GM21737 (cell line): ENCODE measurements around the gene OR8B3.
"Not testable (repeated sequence)": the region's sequence is repeated elsewhere in the genome, so short reads cannot be mapped to it uniquely, and the experiment has no call there.

Source experiments
- ATAC-seq: cut with Tn5 transposase; IDR thresholded peaks from one replicate; pipeline ENCODE4 v1.9.1; 2021; ENCODE audit warnings: mild to moderate bottlenecking, moderate library complexity; ENCODE audit not compliant: unreplicated experiment

Gene OR8B3, protein sequence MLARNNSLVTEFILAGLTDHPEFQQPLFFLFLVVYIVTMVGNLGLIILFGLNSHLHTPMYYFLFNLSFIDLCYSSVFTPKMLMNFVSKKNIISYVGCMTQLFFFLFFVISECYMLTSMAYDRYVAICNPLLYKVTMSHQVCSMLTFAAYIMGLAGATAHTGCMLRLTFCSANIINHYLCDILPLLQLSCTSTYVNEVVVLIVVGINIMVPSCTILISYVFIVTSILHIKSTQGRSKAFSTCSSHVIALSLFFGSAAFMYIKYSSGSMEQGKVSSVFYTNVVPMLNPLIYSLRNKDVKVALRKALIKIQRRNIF

DNA sequence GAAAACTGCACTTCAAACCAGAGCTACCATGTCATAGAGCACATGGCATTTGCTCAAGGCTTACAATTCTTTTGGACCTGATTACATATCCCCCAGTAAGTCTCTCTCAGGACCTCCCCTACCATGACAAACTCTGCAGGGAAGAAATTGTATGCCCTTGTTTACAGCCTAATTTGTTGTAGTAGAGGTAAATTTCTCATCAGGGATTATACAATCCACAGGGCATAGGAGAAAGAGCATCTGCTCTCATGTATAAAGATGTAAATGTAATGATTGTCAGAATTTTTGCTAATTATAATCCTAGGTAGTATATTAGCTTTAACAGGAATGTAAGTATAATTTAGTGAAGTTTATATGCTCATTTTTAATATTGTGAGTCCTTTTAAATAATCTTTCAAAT is at the start of gene OR8B3:
Gene OR8B3, minus strand, starts transcription at position 101 of the 400 bp plus-strand sequence. CDS start 1,673 bp downstream, outside the sequence.
- ATAC-seq = no peak

DNA sequence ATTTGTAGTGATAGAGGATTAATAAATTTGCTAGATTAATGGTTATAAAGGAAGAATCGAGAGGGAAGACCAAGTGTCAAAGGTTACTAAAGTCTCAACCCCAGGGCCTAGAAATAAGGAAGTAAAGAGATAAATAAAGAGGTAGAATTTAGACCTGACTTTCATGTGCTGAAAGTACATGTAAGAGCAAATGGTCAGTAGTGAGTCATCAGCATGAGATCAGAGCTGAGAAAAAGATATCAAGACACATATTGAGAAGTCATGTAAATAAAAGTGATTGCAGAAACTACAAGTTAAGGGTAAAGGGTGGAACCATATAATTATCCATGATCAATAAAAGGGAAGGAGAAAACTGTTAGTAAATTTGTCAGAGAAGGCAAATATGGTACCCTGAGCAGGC is 48.1 kb upstream of the OR8B3 start:
- no peak for ATAC-seq

DNA sequence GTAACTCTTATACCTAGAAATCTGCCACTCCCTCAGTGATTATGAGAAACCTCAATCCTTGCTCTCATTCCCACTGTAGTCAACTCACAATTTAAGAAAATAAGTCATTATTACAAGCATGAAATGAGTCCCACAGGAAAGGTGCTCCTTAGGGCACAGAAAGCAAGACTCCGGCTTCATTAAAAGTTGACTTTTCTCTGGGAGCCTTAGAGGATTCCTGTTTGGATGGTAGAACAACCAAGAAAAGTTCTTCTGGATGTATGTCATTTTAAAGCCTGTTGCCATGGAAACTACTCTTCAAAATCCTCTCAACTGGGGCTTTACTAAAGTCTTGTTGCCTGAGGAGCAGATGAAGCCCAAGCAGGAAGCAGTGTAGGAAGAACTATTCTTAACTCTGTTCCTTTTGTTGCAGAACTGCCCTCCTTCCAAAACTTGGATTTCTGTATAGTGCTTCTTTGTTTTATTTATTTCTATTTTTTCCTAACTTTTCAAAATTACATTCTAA is 46.9 kb upstream of the OR8B3 start, which contains the start of gene OR8B8:
Gene OR8B8, minus strand, starts transcription at position 51 of the 505 bp plus-strand sequence. CDS start 4,611 bp downstream, outside the sequence.
- no peak for ATAC-seq

DNA sequence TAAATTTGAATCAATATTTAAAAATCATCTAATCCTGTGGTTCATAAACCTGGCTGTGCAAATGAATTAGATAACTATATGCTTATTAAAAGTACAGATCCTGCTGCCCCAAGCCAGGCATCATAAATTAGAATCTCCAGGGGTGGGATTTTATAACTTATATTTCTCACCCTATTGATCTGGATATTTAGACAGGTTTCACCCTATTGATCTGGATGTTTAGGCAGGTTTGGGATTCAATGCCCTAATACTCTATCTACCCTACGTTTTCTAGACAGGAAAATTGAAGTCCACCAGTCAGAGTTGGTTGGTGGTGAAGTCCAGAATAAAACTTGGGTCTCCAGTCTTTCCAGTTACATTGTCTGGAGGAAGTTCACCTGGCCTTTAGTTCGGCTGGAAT is 44.0 kb upstream of the OR8B3 start:
- ATAC-seq = no peak

DNA sequence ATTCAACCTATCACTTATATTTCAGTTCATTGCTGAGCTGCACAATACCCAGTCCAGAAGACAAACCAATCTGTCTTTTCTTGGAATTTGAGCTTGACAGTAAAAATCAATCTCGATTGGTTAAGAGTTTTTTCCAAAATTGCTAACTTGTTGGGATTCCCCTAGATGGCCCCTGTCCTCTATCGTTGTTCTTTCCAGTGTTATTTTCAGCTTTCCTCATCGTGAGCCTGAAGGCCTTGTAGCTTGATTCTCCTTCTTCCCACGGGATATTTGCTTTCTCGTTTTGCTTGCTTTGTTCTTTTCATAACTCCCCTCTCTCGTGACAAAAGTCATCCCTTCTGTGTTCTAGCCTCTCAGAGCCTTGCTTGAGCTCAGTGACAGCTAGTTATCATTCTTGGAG is 43.6 kb upstream of the OR8B3 start:
- no peak for ATAC-seq

DNA sequence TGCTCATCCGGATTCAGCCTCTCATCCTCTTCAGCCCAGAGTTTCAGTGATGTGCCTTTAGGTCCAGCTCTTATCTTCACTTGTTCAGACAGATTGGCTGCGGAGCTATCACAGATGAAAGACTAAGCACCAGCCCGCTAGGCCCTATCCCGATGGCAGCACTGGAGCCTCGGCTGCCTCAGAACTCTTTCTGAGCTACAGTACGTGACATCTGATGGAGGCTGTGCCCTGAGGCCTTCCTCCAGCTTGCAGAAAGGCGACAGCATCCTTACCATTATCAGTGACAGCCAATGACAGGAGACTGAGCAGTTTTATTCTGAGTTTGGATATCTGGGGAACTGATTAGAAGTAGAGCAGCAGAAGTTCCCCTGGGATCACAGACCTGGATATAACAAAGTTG is 42.7 kb upstream of the OR8B3 start:
- ATAC-seq = no peak

DNA sequence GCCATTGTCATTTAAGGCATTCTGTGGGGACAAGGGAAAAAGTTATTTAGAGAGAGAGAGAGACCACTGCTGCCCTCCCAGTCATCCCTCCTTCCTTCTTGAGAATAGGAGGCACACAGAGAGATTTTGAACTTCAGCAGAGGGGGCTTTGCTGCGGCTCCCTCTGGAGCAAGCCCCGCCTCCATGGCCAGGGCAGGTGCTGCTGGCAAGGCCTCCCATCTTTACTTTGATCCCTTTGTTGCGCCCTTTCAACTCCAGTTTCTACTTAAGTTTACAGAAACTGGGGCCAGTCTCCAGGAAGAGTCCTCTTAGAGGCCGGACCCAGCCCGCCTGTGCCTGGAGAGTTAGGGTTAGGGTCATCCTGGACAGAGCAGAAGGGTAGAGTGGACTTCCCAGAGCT is 42.3 kb upstream of the OR8B3 start:
- no peak for ATAC-seq

DNA sequence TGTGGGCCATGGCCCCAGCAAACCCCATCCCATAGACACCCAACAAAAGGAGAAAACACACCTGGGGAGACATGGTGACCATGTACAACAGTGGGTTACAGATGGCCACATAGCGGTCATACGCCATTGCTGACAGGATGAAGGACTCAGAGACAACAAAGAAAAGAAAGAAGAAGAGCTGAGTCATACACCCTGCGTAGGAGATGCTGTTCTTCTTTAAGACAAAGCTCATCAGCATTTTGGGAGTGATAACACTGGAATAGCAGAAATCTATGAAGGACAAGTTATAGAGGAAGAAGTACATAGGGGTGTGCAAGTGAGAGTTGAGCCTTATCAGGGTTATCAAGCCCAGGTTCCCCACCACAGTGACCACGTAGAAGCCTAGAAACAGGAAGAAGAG is 41.8 kb upstream of the OR8B3 start:
- ATAC-seq = no peak

DNA sequence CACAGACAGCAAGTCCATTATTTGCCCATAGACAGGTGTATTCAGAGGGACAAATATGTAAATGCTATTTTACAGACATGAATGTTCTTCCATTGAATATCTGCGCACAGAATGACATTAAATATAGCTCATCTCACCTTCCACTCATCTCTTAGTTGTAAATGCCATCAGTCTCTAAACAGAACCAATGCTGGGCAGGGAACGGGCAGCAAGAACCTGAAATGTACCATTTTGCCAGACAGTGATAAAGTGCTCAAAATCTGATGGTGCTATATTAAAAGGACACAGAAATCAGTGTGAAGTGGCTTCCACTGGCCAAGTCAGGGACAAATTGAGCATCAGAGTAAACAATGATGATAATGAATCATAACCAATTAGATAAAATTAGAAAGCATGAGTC is 35.9 kb upstream of the OR8B3 start:
- no peak for ATAC-seq

DNA sequence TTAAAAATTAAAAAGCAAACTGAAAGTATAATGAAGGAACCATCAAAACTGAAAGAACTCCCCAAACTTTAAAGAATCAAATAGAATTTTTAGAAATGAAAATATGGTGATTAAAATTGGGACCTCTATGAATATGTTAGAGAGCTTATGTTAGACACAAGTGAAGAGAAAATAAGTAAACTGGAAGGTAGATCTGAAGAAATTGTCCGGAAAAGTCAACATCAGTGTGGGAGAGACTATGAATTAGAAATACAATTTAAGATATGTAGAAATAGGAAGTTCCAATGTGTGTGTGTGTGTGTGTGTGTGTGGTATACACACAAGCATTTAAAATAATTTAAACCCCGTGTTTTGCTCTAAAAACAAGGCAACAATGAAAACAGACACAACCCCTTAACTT is 30.8 kb upstream of the OR8B3 start:
- ATAC-seq = no peak

DNA sequence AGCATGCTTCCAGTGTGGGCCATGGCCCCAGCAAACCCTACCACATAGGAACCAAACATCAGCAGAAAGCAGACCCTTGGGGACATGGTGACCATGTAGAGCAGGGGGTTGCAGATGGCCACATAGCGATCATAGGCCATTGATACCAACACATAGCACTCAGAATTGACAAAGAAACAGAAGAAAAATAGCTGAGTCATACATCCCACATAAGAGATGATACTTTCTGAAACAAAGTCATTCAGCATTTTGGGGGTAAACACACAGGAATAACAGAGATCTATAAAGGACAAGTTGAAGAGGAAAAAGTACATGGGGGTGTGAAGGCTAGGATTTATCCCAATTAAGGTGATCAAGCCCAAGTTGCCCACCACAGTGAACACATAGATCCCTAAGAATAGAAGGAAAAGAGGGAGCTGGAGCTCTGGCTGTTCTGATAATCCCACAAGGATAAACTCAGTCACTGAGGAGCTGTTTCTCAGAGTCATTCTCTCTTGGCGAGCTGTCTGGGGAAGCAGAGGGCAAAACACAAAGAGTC is 25.6 kb upstream of the OR8B3 start, which contains the start of gene OR8B4:
Gene OR8B4, minus strand, starts transcription at position 488 of the 538 bp plus-strand sequence. Its CDS starts 0 bp downstream, at position 488.
- no peak for ATAC-seq

DNA sequence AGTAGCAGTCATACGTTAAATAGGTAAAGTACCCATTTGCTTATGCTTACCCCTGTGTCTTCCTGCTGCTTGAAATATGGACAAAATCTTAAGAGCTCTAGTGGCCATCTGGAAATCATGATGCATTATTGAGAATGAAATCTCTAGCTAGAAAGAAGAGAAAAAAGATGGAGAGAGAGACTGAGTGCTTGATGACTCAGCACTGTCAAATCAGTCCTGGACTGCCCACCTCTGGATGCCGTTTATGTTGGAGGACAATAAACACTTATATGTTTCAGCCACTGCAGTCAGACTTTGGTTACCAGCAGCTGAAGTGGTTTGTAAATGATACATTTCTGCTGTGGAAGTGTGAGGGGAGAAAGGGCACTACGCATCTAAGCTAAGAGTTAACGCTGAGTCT is 22.2 kb upstream of the OR8B3 start:
- ATAC-seq = no peak

DNA sequence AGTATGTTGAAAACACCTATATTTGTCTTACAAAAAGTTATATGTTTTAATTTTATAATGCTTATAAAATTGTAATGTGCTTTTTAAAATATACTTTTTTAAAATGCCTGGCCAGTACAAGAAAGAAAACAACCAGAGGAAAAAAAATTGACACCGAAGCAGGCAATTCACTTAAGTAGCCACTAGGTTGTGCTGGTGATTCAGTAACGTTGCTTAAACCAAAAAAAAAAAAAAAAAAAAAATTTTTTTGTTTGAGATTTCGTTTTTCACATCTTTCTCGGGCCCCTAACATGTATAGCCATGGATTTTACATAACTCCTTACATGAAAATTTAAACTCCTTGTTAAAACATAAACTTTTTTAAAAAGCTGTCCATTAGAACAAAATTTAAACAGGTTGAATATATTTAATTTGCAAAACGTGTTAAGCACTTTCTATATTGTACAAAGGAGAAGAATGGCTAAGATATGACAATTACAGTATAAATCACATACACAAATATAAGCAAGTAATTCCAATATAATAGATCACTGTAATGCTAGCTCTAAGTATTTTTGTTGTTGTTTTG is 16.6 kb upstream of the OR8B3 start:
- ATAC-seq = no peak

DNA sequence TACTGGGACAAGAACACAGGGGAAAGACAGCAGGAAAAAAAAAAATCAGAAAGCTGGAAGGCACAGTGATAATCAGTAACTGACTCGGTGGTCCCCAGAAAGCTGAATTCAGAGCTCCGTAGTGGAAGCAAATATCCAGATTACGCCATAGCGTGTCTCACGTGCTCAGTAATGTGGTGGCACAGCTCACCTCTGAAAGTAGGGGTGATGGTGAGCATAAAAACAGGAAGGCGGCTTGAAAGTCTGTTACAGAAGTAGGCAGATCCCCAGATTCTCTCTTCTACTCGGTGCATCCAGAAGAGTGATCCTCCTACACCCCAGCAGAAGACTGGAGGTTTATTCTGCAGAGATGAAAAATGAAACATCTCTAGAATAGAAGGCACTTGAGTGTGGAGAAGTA is 11.1 kb upstream of the OR8B3 start:
- ATAC-seq = no peak

DNA sequence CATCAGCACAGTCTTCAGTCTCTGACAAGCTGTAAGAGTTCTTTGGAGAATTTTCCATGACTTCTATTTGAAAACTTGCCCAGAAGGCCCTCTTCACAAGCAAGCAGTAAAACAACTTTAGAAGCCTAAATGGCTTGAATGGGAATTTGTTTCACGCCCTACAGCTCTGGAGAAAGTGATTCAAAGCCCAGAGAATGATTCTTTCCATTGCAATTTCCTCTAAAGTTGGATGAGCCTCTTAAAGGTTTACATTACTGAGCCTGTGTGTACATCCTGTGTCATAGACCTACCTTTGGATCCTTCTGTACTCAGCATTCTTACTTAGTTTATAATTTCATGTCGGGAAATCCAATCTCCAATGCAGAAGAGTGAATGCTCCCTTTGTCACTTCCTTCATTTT is 6.8 kb upstream of the OR8B3 start:
- ATAC-seq = no peak

DNA sequence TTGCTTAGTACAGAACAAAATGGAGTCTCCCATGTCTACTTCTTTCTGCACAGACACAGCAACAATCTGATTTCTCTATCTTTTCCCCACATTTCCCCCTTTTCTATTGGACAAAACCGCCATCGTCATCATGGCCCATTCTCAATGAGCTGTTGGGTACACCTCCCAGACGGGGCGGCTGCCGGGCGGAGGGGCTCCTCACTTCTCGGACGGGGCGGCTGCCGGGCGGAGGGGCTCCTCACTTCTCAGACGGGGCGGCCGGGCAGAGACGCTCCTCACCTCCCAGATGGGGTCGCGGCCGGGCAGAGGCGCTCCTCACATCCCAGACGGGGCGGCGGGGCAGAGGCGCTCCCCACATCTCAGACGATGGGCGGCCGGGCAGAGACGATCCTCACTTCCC is 4.4 kb upstream of the OR8B3 start:
- ATAC-seq = not testable (repeated sequence)

DNA sequence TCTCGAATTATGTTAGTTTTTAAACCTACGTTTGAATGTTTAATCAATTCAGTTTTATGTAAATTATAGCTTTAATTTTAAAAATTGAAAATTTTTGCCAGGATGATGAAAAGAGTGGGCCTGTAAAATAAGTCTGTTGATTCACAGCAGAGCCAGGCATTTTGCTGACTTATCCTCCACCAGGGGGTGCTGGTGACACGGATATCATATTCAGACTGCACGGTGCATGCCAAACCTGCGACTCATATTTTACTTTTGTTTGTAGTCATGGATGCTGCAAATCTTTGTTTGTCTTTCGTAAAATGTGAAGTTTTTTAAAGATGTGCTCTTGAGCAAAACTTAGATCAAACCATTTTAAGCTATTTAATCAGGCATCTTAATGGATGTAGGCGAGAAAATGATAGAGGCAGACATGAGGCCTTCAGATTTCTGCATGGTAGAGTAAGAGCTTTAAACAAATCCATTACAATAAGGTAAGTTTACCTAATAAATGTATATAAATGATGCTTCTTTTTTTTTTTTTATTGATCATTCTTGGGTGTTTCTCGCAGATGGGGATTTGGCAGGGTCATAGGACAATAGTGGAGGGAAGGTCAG is 3.6 kb upstream of the OR8B3 start:
- peak; percentile 76 for ATAC-seq

DNA sequence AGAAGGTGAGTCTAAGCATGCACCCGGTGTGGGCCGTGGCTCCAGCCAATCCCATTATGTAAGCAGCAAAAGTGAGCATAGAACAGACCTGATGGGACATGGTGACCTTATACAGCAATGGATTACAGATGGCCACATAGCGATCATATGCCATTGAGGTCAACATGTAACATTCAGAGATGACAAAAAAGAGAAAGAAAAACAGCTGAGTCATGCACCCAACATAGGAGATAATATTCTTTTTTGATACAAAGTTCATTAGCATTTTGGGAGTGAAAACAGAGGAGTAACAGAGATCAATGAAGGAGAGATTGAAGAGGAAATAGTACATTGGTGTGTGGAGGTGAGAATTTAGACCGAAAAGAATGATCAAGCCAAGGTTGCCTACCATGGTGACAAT is 2.0 kb downstream of the OR8B3 start:
- not testable (repeated sequence) for ATAC-seq

DNA sequence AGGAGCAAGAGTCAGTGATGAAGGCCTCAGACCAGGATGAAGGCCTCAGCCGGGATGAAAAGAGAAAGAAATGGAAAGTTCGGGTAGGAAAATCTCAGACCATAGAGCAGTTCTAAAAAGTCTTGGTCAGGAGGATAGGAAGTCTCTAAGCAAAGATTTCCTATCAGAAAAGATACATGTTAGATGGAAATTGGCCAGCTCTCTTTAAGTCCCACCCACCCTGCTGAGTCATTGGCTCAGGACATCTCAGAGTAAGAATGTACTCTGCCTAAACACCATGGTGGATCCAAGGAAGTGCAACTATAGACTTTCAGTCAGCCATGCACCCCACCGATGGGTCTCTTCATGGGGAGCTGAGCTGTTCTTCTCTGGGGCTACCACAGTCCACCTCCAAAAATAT is 4.4 kb downstream of the OR8B3 start:
- no peak for ATAC-seq

DNA sequence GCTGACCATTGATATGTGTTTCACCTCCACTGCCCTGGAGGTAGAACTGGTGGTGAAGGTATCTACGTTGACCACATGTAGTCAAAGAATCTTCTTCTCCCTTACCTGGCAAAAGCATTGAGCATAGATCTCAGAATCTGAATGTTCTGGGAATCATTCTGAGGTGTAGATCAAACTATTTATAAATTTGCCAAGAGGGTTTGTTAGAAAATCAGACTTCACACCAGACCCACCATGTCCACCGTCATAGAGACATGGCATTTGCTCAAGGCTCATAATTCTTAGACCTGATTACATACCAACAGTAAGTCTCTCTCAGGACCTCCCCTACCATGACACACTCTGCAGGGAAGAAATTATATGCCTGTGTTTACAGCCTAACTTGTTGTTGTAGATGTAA is 14.4 kb downstream of the OR8B3 start, which contains the start of gene OR8B2:
Gene OR8B2, minus strand, starts transcription at position 101 of the 400 bp plus-strand sequence. CDS start 1,156 bp downstream, outside the sequence.
- ATAC-seq = no peak

DNA sequence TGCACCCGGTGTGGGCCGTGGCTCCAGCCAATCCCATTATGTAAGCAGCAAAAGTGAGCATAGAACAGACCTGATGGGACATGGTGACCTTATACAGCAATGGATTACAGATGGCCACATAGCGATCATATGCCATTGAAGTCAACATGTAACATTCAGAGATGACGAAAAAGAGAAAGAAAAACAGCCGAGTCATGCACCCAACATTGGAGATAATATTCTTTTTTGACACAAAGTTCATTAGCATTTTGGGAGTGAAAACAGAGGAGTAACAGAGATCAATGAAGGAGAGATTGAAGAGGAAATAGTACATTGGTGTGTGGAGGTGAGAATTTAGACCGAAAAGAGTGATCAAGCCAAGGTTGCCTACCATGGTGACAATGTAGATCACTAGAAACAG is 16.0 kb downstream of the OR8B3 start:
- ATAC-seq = not testable (repeated sequence)

DNA sequence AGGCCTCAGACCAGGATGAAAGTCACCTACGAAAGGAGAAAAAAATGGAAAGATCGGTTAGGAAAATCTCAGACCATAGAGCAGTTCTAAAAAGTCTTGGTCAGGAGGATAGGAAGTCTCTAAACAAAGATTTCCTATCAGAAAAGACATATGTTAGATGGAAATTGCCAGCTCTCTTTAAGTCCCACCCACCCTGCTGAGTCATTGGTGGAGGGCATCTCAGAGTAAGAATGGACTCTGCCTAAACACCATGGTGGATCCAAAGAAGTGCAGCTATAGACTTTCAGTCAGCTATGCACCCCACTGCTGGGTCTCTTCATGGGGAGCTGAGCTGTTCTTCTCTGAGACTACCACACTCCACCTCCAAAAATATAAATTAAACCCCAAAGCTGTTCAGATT is 18.2 kb downstream of the OR8B3 start:
- ATAC-seq = no peak
